ELR (cell line): ENCODE measurements around the gene PRKD2.
"Not testable (repeated sequence)": the region's sequence is repeated elsewhere in the genome, so short reads cannot be mapped to it uniquely, and the experiment has no call there.

ENCODE experiments used
- DNase-seq: peaks from one replicate; pipeline ENCODE4 v3.0.0-alpha.2; 2015; ENCODE audit warnings: low read depth

Gene PRKD2

GRCh38 chr19:46724468-46724867, 7.6 kb upstream of the PRKD2 start:
- no peak for DNase-seq

- DNase-seq: no peak
These were observed 6.6 kb upstream of the PRKD2 start for GRCh38 chr19:46723471-46723870.

- no peak for DNase-seq
These were observed 6.1 kb upstream of the PRKD2 start for GRCh38 chr19:46723023-46723461.

GRCh38 chr19:46722421-46723022, 5.6 kb upstream of the PRKD2 start:
- DNase-seq: no peak

GRCh38 chr19:46722004-46722380, 5.1 kb upstream of the PRKD2 start:
- DNase-seq: peak; percentile 26

GRCh38 chr19:46721269-46722003, 4.5 kb upstream of the PRKD2 start:
- peak; percentile 29 for DNase-seq

GRCh38 chr19:46720503-46721239, 3.8 kb upstream of the PRKD2 start:
- no peak for DNase-seq

GRCh38 chr19:46719629-46720502, 3.0 kb upstream of the PRKD2 start:
- no peak for DNase-seq

- no peak for DNase-seq
These were observed 2.2 kb upstream of the PRKD2 start for GRCh38 chr19:46718934-46719622.

GRCh38 chr19:46718157-46718933, 1.4 kb upstream of the PRKD2 start:
- DNase-seq: no peak

GRCh38 chr19:46717716-46718143, 816 bp upstream of the PRKD2 start:
- no peak for DNase-seq

GRCh38 chr19:46716672-46717033, 261 bp downstream of the PRKD2 start:
- DNase-seq: no peak

- DNase-seq: peak; percentile 54
These were observed 791 bp downstream of the PRKD2 start for GRCh38 chr19:46715975-46716671.

- DNase-seq: no peak
These were observed 1.3 kb downstream of the PRKD2 start for GRCh38 chr19:46715620-46715974.

- no peak for DNase-seq
These were observed 2.3 kb downstream of the PRKD2 start for GRCh38 chr19:46714444-46715106.

GRCh38 chr19:46713781-46714443, 3.0 kb downstream of the PRKD2 start:
- peak; percentile 86 for DNase-seq

GRCh38 chr19:46712768-46713338, 4.1 kb downstream of the PRKD2 start:
- not testable (repeated sequence) for DNase-seq

GRCh38 chr19:46710687-46711086, 6.2 kb downstream of the PRKD2 start:
- DNase-seq: no peak
